GM11168 (cell line): ENCODE measurements around the gene MYO18B.

Experiments used
- in situ Hi-C: fragments of 300-500 bp; cut with MboI; formaldehyde crosslinking; loops from one replicate; pipeline ENCODE4 v1.12.0; 2022; ENCODE audit warnings: low sequenced_read_pairs; ENCODE audit not compliant: unreplicated experiment

Gene MYO18B

GRCh38 chr22:25929321-25929878, 187.4 kb downstream of the MYO18B start:
- in situ Hi-C loops, result no loop called here

DNA sequence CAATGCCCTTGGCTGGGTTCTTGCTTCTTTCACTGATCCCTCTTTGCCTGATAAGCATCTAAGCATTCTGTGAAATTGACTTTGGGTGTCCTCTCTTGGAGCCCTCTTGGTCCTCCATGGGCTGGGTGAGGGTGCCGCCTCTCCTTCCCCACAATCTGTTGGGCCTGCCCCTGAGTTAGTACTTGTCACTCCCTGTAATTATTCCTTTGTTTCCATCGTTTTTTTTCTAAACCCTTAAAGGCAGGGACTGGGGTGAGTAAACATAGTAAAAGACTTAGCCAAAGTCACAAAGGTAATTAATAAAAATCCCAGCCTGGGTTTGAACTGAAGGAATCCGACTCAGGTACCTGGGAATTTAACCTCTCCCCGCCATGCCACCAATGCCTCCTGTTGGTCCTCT, 188.1 kb downstream of the MYO18B start:
- in situ Hi-C loops, result no loop called here

DNA sequence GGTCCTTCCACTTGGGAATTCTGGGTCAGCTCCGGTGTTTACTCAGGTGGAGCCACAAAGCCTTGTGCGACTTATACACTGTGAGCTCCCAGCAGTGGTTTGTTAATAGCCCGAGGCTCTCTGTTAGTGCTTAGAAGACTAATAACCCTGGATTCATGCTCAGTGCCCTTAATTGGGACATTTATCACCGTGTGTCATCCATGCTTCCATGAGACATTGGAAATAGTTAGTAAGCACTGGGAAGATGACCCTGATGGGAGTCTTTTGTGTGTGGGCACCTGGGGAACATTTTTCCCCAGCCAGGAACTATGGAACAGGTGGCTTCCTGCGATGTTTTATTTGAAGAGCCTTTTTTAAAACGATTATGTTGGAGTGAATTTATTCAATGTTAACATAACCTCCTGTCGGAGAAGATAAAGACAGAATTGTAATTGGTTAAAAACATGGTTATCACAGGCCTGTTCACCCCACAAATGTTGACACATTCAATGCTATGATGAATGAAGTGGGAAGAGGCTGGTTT, 188.9 kb downstream of the MYO18B start:
- in situ Hi-C loops, result no loop called here

DNA sequence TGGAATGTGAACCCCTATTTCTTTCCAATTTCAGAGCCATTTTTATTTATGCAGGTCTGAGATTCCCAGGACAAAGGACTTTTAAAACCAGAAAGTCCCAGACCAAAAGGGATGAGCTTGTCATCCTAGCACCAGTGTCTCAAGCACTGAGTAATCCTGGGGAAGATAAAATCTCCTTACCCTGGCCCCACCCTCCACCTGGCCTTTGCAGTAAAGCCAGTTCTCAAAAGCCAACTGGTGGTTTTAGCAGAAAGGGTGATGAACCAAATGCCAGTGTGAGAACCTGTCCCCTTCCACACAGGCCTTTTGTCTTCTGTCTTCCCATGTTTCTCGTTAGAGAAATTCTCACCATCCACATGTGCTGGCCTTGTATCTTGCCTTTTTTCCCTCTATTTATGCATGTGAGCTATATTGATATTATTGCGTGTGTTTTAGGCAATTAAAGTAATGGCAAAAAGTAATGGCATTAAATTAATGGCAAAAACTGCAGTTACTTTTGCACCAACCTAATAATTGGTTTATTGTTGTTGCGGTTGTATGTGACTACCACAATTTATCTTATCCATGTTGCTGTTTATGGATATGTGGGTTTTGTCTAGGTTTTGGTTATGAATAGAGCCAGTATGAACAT, 191.3 kb downstream of the MYO18B start:
- in situ Hi-C loops, result no loop called here

GRCh38 chr22:25935266-25936058, 193.5 kb downstream of the MYO18B start:
- in situ Hi-C loops, result no loop called here

- in situ Hi-C loops, result no loop called here
Measured at GRCh38 chr22:25938151-25938550, 196.2 kb downstream of the MYO18B start.

DNA sequence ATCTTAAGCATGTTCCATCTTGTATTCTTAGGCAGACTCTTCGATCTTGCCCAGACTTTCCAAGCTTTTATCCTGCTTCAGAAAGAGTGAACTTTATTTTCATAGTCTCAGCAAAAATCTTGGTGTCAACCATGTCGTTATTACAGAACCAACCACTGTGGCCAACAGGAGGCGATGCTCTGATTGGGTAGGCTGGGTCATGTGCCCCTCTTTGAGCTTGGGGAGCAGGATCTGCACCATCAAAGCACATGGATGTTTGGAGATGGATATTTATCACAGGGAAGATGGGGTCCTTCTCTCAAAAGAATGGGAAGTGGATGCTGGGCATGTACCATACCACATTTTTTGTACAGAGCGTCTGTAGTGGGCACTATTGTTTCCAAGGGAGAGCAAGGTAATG, 197.4 kb downstream of the MYO18B start:
- in situ Hi-C loops, result no loop called here

- in situ Hi-C loops, result no loop called here
Measured at GRCh38 chr22:25940479-25940878, 198.5 kb downstream of the MYO18B start.

GRCh38 chr22:25941365-25941960, 199.5 kb downstream of the MYO18B start:
- in situ Hi-C loops, result no loop called here

DNA sequence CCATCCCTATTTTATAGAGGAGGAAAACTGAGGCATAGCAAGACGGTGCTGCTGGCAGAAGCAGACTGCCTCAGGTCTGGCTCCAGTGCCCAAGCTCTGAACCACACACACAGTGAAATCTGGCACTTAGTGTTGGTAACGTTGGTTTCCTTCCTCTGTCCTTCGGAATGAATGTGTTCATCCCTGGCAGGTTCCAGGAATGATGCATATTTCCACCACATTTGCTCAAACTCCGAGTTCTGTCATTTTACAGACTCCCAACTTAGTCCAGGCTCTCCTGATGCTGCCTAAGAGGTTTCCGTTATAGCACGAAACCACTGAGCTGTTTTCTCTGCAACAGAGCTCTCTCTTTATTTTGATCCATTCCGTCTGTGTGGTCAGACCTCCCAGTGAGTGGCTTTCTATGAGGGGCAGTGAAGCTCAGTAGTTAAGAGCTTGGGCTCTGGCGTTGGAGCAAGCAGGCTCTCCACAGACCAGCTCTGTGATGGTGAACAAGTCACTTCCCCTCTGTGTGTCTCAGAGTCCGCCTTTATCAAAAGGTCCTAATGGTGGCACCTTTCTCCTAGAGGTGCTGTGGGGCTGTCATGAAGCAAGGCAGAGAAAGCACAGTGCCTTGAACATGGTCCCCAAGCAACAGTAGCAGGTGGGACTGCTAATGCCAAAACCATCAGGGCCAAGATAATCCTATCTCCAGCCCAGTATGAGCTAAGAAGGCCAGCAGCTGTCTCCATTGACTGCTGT, 200.3 kb downstream of the MYO18B start:
- in situ Hi-C loops, result no loop called here

DNA sequence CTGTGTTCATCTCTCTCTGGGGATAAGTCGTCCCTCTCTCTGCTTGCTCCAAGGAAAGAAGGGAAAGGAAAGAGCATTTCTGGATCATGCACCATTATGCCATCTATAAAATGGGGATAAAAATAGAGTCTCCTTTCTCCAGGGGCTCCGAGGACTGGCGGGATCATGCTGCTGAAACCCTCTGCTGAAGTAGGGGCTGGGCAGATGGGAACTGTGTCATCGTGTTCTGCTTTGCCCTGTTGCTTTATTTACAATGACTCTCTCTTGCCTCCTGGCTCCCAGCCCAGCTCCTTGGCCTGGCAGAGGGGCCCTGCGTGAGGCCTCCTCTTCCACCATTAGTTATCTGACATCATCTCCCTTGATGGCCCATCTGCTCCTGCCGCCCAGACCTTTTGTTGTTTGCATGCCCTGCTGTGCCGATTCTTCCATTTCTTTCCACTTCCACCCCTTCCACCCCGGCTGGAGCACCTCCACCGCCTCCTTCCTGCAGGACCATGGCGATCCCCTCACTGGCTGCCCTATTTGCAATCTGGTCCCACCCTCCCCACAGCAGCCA, 200.9 kb downstream of the MYO18B start:
- in situ Hi-C loops, result no loop called here

- in situ Hi-C loops, result no loop called here
Measured at GRCh38 chr22:25950111-25950510, 208.1 kb downstream of the MYO18B start.

- in situ Hi-C loops, result no loop called here
Measured at GRCh38 chr22:25953276-25953675, 211.3 kb downstream of the MYO18B start.

- in situ Hi-C loops, result no loop called here
Measured at GRCh38 chr22:25953919-25954318, 211.9 kb downstream of the MYO18B start.

DNA sequence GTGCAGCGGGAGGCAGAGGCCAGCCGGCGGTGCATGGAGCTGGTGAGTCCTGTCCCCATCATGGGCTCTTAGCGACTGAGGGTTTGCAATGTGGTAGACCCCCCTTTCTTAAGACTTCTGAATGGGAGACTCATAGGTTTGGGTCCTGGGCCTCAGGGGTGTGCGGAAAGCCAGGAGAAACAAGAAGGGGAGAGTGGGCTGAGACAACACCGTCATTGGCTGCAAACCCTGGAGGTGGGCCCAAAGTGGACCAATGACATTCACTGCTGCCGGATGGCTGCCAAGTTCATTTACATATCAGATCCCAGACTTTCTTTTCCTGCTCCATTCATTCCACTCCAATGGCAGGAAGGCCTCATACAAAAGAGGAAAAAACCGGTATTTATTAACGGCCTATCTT, 213.3 kb downstream of the MYO18B start:
- in situ Hi-C loops, result no loop called here

DNA sequence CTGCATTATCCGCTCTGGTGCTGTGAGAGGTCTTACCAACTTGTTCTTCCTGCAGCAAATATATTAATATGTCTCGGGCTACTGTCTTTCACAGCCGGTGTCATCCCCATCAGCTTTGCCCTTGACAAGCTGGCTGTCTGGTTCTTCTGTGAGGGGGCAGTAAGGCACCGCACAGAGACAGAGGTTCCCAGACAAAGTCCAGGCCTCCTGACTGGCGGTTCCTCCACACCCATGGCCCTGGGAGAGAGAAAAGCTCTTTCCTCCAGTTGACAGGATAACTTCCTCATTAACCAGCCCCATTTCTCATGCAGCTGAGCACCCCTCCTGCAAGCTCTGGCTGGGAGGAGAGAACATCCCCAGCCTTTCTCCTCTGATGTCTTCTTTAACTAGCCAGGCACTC, 214.8 kb downstream of the MYO18B start:
- in situ Hi-C loops, result no loop called here

- in situ Hi-C loops, result no loop called here
Measured at GRCh38 chr22:25959818-25960774, 218.1 kb downstream of the MYO18B start.

- in situ Hi-C loops, result no loop called here
Measured at GRCh38 chr22:25961699-25962098, 219.7 kb downstream of the MYO18B start.

DNA sequence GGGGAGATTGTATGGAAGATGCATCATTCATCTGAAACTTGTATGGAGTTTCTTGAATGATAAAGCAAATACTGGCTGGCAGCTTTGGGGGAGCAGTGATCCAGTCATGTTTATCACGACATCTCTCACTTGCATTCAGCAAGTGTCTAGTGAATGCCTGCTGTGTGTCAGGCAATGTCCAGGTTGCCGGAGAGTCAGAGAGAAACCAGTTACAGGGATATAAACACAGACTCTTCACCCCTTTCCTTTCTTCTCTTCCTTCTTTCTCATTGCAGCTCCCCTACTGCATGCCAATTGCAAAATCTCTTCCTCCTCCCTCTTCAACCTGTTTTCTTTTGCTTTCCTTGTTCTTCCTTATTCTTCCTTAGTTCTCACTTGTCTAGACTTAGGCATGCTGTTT, 220.7 kb downstream of the MYO18B start:
- in situ Hi-C loops, result no loop called here
